Thyroid gland (tissue), 4 donors: ENCODE results near the gene RGS9. TPM values are rescaled to one million over a fixed set of nuclear protein-coding genes. Genes with fewer than 3 reads are reported as not detected.

Experiments used
- DNase-seq, 2 donors: peaks; one replicate each; pipeline ENCODE4 v3.0.0-alpha.2; 2019
- H3K27ac ChIP-seq, 3 donors: fragments of 200-600 bp; sonication (generic); 1 replicate in 2 of 3; 2 replicates in 1 of 3; pipeline ENCODE4 v1.5.1; 2016 to 2019; ENCODE audit warnings: mild to moderate bottlenecking in 1 of 3, moderate library complexity in 1 of 3
- H3K27me3 ChIP-seq: fragments of 200-600 bp; sonication (generic); one replicate; pipeline ENCODE4 v1.5.1; 2019
- H3K36me3 ChIP-seq, 2 donors: fragments of 200-600 bp; sonication (generic); one replicate each; pipeline ENCODE4 v1.5.1; 2016 to 2019
- H3K4me1 ChIP-seq, 2 donors: fragments of 200-600 bp; sonication (generic); one replicate each; pipeline ENCODE4 v1.5.1; 2017 to 2019
- H3K4me3 ChIP-seq, 3 donors: fragments of 200-600 bp; sonication (generic); replicated peaks in 1 of 3; 1 replicate in 2 of 3; 2 replicates in 1 of 3; pipeline ENCODE4 v1.5.1; 2016; ENCODE audit warnings: mild to moderate bottlenecking in 1 of 3
- H3K9me3 ChIP-seq: fragments of 200-600 bp; sonication (generic); one replicate; pipeline ENCODE4 v1.5.1; 2017
- POLR2A ChIP-seq, 2 donors: fragments of 450-650 bp; IDR thresholded peaks; one replicate each; pipeline ENCODE4 v1.6.1; 2017; ENCODE audit warnings: antibody characterized with exemption in 2 of 2, mild to moderate bottlenecking in 2 of 2, moderate library complexity in 1 of 2
- WGBS, 2 donors: methylation state at CpG; one replicate each; pipeline ENCODE4 v1.1.5; 2017; 5-methylcytosine and 5-hydroxymethylcytosine counted together
- intact Hi-C: fragments of 100-400 bp; cut with DNase I; formaldehyde crosslinking; loops from one replicate; pipeline ENCODE4 v1.15.1; 2023
- total RNA-seq, 4 donors: library from RNA; depleted of rRNA; stranded (reverse); fragments of >200 nt; gene quantifications; one replicate each; pipeline ENCODE4 v1.2.3, GENCODE V29; 2016
- TF ChIP-seq, protein P1 (sequence below), 6 experiments: fragments of 200-600 bp in 3 of 6; fragments of 450-650 bp in 3 of 6; sonication (generic) in 3 of 6; IDR thresholded peaks; one replicate each; pipeline ENCODE4 v1.5.1; 2016 to 2019; ENCODE audit warnings: antibody characterized with exemption in 6 of 6, mild to moderate bottlenecking in 2 of 6, inconsistent platforms in 1 of 6, moderate library complexity in 1 of 6

RGS9 gene
- total RNA-seq, 4 donors from 2014 or later, result 6.0 to 15.5 (median 6.7) TPM

DNA sequence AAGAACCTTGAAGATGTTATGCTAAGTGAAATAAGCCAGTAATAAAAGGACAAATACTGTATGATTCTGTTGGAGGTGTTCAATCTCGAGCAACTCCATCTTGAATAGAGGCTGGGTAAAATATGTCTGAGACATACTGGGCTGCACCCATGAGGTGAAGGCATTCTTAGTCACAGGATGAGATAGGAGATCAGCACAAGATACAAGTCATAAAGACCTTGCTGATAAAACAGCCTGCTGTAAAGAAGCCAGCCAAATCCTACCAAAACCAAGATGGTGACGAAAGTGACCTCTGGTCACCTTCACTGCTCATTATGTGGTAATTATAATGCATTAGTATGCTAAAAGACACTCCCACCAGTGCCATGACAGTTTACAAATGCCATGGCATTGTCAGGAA lies 98.1 kb downstream of the RGS9 start:
- 89 to 90% methylated on average over 2 of the region's 2 CpGs for WGBS, 2 donors
- Histone ChIP-seq H3K36me3 (no peaks in the 10 kb centered on the region), H3K27me3 (no peaks in the 10 kb centered on the region), H3K4me3 (no peak overlapping the region), H3K27ac (no peak overlapping the region), H3K9me3 (no peaks in the 10 kb centered on the region), H3K4me1 (no peaks in the 10 kb centered on the region)
- no peak for DNase-seq
- no peak for TF ChIP-seq POLR2A (IDR thresholded peaks at IDR 0.05)
- TF ChIP-seq, protein P1, sequence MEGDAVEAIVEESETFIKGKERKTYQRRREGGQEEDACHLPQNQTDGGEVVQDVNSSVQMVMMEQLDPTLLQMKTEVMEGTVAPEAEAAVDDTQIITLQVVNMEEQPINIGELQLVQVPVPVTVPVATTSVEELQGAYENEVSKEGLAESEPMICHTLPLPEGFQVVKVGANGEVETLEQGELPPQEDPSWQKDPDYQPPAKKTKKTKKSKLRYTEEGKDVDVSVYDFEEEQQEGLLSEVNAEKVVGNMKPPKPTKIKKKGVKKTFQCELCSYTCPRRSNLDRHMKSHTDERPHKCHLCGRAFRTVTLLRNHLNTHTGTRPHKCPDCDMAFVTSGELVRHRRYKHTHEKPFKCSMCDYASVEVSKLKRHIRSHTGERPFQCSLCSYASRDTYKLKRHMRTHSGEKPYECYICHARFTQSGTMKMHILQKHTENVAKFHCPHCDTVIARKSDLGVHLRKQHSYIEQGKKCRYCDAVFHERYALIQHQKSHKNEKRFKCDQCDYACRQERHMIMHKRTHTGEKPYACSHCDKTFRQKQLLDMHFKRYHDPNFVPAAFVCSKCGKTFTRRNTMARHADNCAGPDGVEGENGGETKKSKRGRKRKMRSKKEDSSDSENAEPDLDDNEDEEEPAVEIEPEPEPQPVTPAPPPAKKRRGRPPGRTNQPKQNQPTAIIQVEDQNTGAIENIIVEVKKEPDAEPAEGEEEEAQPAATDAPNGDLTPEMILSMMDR (IDR thresholded peaks at IDR 0.05), result no peak
- intact Hi-C loops, result no loop called here

DNA sequence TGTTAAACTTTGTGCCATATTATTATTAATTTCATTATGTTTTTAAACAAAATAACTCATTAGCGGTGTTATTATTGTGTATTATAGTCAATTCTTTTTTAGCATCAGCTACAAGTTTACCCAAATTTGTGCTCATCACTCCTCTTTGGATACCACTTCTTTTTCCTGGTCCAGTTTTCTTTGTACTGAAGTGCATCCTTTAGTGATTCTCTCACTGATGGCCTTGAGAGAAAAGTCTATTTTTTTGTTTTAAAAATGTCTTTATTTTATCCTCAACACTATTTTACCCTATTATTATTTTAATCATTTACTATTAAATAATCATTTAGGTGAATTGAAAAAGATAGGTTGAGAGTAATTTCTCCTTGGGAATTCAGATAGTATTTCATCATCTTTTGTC lies 99.2 kb downstream of the RGS9 start:
- DNase-seq, result no peak
- Histone ChIP-seq H3K4me3 (no peak overlapping the region), H3K36me3 (no peaks in the 10 kb centered on the region), H3K27me3 (no peaks in the 10 kb centered on the region), H3K27ac (no peak overlapping the region), H3K4me1 (no peaks in the 10 kb centered on the region), H3K9me3 (no peaks in the 10 kb centered on the region)
- intact Hi-C loops, result no loop called here
- 2 to 98% methylated on average over 1 of the region's 1 CpG for WGBS, 2 donors
- TF ChIP-seq POLR2A (IDR thresholded peaks at IDR 0.05), result no peak
- TF ChIP-seq, protein P1 (IDR thresholded peaks at IDR 0.05), result no peak

DNA sequence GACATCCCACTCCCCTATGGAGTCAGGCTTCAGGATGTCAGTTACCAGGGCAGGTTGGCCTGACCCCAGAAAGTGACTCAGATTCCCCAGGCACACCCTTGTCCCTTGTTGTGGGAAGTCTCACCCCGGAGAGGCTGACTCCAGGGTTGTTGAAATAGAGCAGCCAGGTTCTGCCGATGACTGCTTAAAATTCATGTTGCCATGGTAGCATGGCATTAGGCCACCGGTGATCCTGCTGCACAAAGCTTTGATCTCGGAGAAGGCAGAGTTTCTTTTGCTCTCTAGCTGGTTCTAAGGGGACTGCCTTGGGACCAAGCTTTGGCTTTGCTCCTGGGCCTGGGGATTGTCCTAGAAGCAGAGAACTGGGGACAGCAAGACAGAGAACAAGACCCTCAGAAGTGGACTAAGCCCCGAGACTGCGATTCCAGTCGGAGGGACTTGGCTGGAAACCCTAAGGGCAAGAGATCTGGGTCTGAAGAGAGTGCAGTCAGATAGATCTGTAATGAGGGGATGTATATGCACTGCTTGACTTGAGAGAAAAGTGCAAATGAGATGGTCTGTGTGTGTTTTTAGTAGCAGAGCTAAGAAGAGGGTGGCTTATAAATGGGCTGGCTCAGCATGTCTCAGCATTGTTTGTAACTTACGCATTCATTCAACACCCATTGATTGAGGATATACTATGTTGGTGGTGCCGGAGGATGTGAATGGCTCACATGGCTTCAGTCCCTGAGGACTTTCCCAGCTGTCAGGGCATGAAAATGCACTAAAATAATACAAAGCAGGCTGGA lies 106.9 kb downstream of the RGS9 start:
- intact Hi-C loops, result no loop called here
- Histone ChIP-seq H3K4me3 (no peak overlapping the region), H3K4me1 (no peaks in the 10 kb centered on the region), H3K27me3 (no peaks in the 10 kb centered on the region), H3K9me3 (no peaks in the 10 kb centered on the region), H3K27ac (no peak overlapping the region), H3K36me3 (no peaks in the 10 kb centered on the region)
- WGBS, 2 donors, result 33 to 37% methylated on average over 8 of the region's 9 CpGs
- TF ChIP-seq POLR2A (IDR thresholded peaks at IDR 0.05), result no peak
- TF ChIP-seq, protein P1 (IDR thresholded peaks at IDR 0.05), result no peak
- DNase-seq, result peak; percentile 11 to 38

DNA sequence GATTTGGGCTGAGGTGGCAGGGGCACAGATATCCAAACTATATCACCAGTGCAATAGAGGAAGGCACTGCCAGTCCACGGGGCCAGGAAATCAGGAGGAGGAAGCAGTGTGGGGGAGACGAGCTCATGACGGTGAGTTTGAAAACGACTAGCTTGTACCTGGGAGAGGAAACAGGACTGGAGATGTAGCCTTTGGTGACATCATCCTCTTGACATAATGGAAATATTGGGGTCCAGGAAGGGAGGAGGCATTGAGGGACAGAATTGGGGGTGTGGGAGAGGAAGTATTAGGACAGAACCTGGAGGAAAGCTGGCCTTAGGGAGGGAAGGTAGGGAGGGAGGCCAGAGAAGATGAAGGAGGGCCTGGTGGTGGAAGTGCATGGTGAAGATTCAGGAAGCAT lies 109.1 kb downstream of the RGS9 start:
- no peaks in the 10 kb centered on the region for H3K36me3 ChIP-seq
- H3K4me1 ChIP-seq, result no peaks in the 10 kb centered on the region
- no peak overlapping the region for H3K27ac ChIP-seq
- no peak for DNase-seq
- intact Hi-C loops, result no loop called here
- H3K4me3 ChIP-seq, result no peak overlapping the region
- no peak for TF ChIP-seq POLR2A (IDR thresholded peaks at IDR 0.05)
- TF ChIP-seq, protein P1 (IDR thresholded peaks at IDR 0.05), result no peak
- H3K27me3 ChIP-seq, result no peaks in the 10 kb centered on the region
- no peaks in the 10 kb centered on the region for H3K9me3 ChIP-seq
- 78 to 87% methylated on average over 4 of the region's 4 CpGs for WGBS, 2 donors

DNA sequence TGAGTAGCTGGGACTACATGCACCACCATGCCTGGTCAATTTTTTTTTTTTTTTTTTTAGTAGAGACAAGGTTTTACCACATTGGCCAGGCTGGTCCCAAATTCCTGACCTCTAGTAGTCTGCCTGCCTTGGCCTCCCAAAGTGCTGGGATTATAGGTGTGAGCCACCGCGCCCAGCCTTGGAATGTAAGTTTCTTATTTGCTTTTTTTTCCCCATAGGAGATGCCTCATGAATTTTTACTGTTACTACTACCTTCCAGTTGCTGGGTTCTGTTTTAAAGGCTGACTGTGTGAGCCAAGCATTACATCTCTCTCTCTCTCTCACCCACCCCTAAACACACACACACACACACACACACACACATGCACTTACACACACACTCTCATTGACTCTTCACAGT lies 112.6 kb downstream of the RGS9 start:
- Histone ChIP-seq H3K4me1 (no peaks in the 10 kb centered on the region), H3K27ac (no peak overlapping the region), H3K27me3 (no peaks in the 10 kb centered on the region), H3K4me3 (no peak overlapping the region), H3K36me3 (no peaks in the 10 kb centered on the region), H3K9me3 (no peaks in the 10 kb centered on the region)
- TF ChIP-seq, protein P1 (IDR thresholded peaks at IDR 0.05), result no peak
- no peak for TF ChIP-seq POLR2A (IDR thresholded peaks at IDR 0.05)
- no peak for DNase-seq
- intact Hi-C loops, result no loop called here
- 91 to 95% methylated on average over 2 of the region's 2 CpGs for WGBS, 2 donors
